ENCODE measurements around the gene DCTD.

The DCTD gene

DNA sequence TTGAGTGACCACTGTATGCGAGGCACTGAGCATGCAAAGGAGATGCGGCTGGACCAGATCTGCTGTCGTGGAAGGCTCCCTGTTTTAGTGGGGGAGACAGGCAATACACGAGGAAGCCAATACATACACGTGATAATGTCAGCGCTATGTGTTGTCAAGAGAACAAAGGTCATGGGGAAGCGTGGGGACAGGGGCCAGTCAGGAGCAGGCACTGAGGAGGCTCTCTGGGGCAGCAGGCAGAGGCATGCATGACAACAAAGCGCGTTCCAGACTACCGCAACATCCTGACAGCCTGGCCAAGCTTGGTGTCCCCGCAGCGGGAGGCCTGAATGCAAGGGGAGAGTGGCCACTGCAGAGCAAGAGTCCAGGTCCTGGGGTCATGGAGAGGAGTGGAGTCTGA, 61.9 kb downstream of the DCTD start:
- Histone ChIP-seq H3K27ac (ENCODE audit: low read depth, low read length) (no peak overlapping the region), H3K27me3 (ENCODE audit: control insufficient read depth, insufficient read depth, low read length) (no peaks in the 10 kb centered on the region), H3K4me1 (ENCODE audit: control insufficient read depth, insufficient read depth, low read length) (peaks cover 10% of the 10 kb centered on the region; the same call in 1 of the 2 replicates), H3K9me3 (ENCODE audit: control insufficient read depth, insufficient read depth, low read length) (peaks cover 9% of the 10 kb centered on the region; the same call in 1 of the 2 replicates), H3K36me3 (ENCODE audit: control insufficient read depth, insufficient read depth, low read length) (no peaks in the 10 kb centered on the region), H3K9ac (ENCODE audit: low read depth, low read length) (no peak overlapping the region), H3K4me3 (ENCODE audit: low read depth, low read length) (no peak overlapping the region)

DNA sequence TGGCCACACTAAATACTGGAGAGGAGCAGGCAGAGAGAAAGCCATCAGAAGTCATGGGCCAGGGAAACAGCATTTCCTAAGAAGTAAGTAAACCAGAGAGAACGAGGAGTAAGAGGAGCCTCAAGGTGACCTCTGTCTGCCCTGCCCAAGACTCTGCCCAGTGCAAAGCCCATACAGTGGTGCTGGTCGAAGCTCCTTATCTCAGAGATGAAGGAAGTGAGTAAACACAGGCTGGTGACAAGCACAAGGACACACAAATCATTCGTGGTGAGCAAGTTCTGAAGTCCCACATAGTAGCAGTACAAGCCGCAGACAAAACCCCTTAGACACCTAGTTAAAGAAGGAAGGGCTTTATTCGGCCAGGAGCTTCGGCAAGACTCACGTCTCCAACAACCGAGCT, 62.7 kb downstream of the DCTD start:
- no peak overlapping the region for H3K9ac ChIP-seq (ENCODE audit: low read depth, low read length)
- H3K4me1 ChIP-seq (ENCODE audit: control insufficient read depth, insufficient read depth, low read length), result peaks cover 10% of the 10 kb centered on the region; the same call in 1 of the 2 replicates
- H3K27ac ChIP-seq (ENCODE audit: low read depth, low read length), result no peak overlapping the region

DNA sequence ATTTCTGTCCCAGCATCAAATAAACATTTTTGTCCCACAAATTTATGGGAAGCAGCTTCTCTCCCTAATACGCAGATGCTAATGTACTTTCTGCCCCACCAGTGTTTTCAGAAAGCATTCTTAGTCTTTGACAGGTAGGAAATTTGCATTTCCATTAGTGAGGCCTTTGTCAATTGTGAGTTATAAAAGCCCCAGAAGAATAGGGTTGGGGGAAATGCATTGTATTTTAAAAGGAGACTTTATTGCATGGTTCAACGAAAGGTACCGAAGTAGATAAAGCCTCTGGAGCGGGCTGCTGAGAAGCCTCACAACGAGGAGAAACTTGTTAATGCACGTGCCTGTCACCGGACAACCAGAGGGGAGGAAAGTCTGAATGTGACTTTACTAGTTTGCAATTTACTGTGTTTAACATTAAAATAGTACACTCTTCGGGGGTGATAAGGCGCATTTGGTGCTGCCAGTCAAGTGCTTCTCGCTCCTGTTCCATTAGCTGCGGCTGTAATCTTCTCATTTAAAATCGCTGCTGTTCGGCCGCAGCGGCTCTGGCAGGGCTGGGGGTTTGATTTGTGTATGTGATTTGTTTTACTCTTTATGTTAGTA, 63.4 kb downstream of the DCTD start:
- Histone ChIP-seq H3K27ac (ENCODE audit: low read depth, low read length) (no peak overlapping the region), H3K27me3 (ENCODE audit: control insufficient read depth, insufficient read depth, low read length) (no peaks in the 10 kb centered on the region), H3K4me1 (ENCODE audit: control insufficient read depth, insufficient read depth, low read length) (peaks cover 10% of the 10 kb centered on the region; the same call in 1 of the 2 replicates), H3K9ac (ENCODE audit: low read depth, low read length) (no peak overlapping the region), H3K4me3 (ENCODE audit: low read depth, low read length) (no peak overlapping the region), H3K9me3 (ENCODE audit: control insufficient read depth, insufficient read depth, low read length) (peaks cover 9% of the 10 kb centered on the region; the same call in 1 of the 2 replicates), H3K36me3 (ENCODE audit: control insufficient read depth, insufficient read depth, low read length) (no peaks in the 10 kb centered on the region)

More for the DNA sequence above, 62.7 kb downstream of the DCTD start:
- Histone ChIP-seq H3K27me3 (ENCODE audit: control insufficient read depth, insufficient read depth, low read length) (no peaks in the 10 kb centered on the region), H3K4me3 (ENCODE audit: low read depth, low read length) (no peak overlapping the region), H3K9me3 (ENCODE audit: control insufficient read depth, insufficient read depth, low read length) (peaks cover 9% of the 10 kb centered on the region; the same call in 1 of the 2 replicates), H3K36me3 (ENCODE audit: control insufficient read depth, insufficient read depth, low read length) (no peaks in the 10 kb centered on the region)

DNA sequence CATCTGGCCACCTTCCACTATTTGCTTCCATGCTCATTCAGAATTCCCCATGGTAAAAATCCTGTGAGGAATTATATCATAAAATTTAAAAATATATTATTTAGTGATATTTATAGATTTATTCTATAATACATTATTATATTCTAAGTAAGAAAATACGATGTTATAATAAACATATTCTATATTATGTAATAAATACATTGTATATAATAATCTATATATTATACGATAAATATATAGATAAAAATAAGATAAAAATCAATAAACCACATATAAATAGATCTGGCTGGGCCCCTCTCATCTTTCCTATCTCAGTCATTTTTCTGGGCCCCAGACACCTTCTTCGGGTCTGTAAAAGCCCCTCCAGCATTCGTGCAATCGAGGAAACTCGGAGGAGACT, 68.5 kb downstream of the DCTD start:
- H3K4me1 ChIP-seq (ENCODE audit: control insufficient read depth, insufficient read depth, low read length), result peaks cover 1% of the 10 kb centered on the region; the same call in 1 of the 2 replicates
- no peaks in the 10 kb centered on the region for H3K36me3 ChIP-seq (ENCODE audit: control insufficient read depth, insufficient read depth, low read length)
- H3K27me3 ChIP-seq (ENCODE audit: control insufficient read depth, insufficient read depth, low read length), result no peaks in the 10 kb centered on the region
- peaks cover 9% of the 10 kb centered on the region; the same call in 1 of the 2 replicates for H3K9me3 ChIP-seq (ENCODE audit: control insufficient read depth, insufficient read depth, low read length)
- no peak overlapping the region for H3K4me3 ChIP-seq (ENCODE audit: low read depth, low read length)
- H3K27ac ChIP-seq (ENCODE audit: low read depth, low read length), result no peak overlapping the region
- H3K9ac ChIP-seq (ENCODE audit: low read depth, low read length), result no peak overlapping the region

DNA sequence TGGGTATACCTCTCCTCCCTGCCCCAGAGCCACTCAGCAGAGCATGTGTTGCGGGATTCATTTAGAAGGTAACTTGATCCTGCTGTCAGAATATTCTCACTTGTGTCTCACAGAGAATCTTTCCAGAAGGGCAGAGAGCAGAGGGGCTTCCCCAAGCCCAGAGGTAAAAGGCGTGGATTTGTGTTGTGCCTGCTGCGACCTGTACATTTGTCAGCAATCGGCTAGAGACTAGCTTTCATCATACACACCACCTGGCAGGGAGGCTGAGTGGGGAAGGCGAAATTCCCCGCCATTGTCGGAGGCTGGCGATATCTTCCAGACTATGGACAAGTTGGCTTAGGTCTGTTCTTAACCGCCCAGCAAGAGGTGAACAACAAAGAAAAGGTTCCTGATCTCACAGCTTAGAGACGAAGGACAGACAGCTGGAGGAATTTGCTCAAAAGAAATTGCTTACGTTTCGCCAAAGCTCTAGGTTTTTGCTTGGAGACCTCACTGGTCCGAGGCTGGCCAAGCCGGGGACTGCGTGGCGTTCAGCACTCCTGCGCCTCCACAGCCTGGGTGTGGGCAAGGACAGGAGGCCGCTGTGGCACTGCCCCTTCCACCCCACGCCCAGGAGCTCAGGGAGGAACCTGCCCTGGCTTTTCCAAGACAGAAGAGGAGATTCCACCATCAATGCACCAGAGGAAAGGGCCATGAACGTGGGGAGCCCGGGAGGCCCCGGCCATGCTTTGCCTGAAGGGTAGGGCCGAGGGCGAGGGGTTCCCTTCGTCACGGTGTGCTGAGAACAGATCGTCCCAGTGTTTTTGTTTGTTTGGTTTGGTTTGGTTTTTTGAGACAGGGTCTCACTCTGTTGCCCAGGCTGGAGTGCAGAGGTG, 69.4 kb downstream of the DCTD start:
- Histone ChIP-seq H3K4me3 (ENCODE audit: low read depth, low read length) (no peak overlapping the region), H3K9me3 (ENCODE audit: control insufficient read depth, insufficient read depth, low read length) (0 out of 2 replicates have a peak, but pooled peaks cover 2% of the 10 kb centered on the region), H3K27me3 (ENCODE audit: control insufficient read depth, insufficient read depth, low read length) (no peaks in the 10 kb centered on the region), H3K4me1 (ENCODE audit: control insufficient read depth, insufficient read depth, low read length) (no peaks in the 10 kb centered on the region), H3K36me3 (ENCODE audit: control insufficient read depth, insufficient read depth, low read length) (no peaks in the 10 kb centered on the region), H3K27ac (ENCODE audit: low read depth, low read length) (no peak overlapping the region), H3K9ac (ENCODE audit: low read depth, low read length) (no peak overlapping the region)

DNA sequence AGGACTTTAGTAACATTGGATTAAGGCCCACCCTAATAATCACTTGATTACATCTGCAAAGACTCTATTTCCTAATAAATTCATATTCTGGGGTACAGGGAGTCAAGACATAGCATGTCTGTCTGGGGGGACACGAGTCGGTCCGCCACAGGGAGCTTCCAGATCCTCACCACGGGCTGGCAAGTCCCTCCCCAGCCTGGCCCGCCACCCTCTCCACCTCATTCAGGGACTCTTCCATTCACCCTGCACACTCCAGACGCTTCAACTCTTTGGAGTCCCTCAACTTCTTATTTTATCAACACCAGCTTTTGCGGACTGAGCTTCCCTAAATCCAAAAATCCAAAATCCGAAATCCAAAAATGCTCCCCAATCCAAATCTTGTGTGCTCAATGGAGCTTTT, 71.2 kb downstream of the DCTD start:
- H3K27me3 ChIP-seq (ENCODE audit: control insufficient read depth, insufficient read depth, low read length), result no peaks in the 10 kb centered on the region
- no peak overlapping the region for H3K9ac ChIP-seq (ENCODE audit: low read depth, low read length)
- no peaks in the 10 kb centered on the region for H3K9me3 ChIP-seq (ENCODE audit: control insufficient read depth, insufficient read depth, low read length)
- H3K4me3 ChIP-seq (ENCODE audit: low read depth, low read length), result no peak overlapping the region
- H3K4me1 ChIP-seq (ENCODE audit: control insufficient read depth, insufficient read depth, low read length), result no peaks in the 10 kb centered on the region
- no peaks in the 10 kb centered on the region for H3K36me3 ChIP-seq (ENCODE audit: control insufficient read depth, insufficient read depth, low read length)
- no peak overlapping the region for H3K27ac ChIP-seq (ENCODE audit: low read depth, low read length)

DNA sequence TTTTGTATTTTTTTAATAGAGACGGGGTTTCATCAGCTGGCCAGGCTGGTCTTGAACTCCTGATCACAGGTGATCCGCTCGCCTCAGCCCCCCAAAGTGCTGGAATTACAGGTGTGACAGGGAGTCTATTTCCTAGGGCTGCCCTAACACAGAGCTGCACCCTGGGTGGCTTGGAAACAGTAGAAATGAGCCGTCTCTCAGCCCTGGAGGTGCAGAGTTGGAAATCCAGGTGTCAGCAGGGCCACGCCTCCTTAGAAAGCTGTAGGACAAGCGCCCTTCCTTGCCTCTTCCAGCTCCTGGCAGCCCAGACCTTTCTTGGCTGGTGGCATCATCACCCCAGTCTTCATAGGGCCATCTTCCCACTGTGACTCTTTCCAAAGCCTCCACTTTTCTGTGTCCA, 71.6 kb downstream of the DCTD start:
- H3K4me3 ChIP-seq (ENCODE audit: low read depth, low read length), result no peak overlapping the region
- H3K9me3 ChIP-seq (ENCODE audit: control insufficient read depth, insufficient read depth, low read length), result no peaks in the 10 kb centered on the region
- no peak overlapping the region for H3K9ac ChIP-seq (ENCODE audit: low read depth, low read length)
- H3K27ac ChIP-seq (ENCODE audit: low read depth, low read length), result no peak overlapping the region
- no peaks in the 10 kb centered on the region for H3K27me3 ChIP-seq (ENCODE audit: control insufficient read depth, insufficient read depth, low read length)
- no peaks in the 10 kb centered on the region for H3K36me3 ChIP-seq (ENCODE audit: control insufficient read depth, insufficient read depth, low read length)
- no peaks in the 10 kb centered on the region for H3K4me1 ChIP-seq (ENCODE audit: control insufficient read depth, insufficient read depth, low read length)

DNA sequence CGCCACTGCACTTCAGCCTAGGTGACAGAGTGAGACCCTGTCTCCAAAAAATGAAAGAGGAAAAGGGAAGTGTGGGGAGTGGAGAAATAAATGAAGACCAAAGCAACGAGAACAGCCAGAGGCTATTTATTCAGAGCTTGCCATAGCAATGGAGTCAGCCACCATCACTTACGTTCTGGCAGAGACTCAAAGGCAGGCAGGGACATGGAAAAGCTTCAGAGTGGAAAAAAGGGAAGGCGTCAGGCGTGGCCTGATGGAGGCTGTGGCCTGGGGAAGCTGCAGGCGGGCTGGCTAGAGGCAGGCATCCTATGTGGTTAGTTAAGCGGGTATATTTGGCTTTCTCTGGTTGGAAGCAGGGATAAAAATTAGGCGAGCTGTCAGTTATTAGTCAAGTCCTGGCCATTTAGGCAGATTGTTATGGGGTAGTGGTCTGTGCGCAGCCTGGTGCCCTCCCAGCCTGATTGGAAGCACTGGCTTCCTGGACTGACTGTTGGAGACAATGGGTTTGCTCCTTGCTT, 73.3 kb downstream of the DCTD start:
- no peaks in the 10 kb centered on the region for H3K36me3 ChIP-seq (ENCODE audit: control insufficient read depth, insufficient read depth, low read length)
- H3K9ac ChIP-seq (ENCODE audit: low read depth, low read length), result no peak overlapping the region
- H3K27ac ChIP-seq (ENCODE audit: low read depth, low read length), result no peak overlapping the region
- H3K27me3 ChIP-seq (ENCODE audit: control insufficient read depth, insufficient read depth, low read length), result no peaks in the 10 kb centered on the region
- H3K9me3 ChIP-seq (ENCODE audit: control insufficient read depth, insufficient read depth, low read length), result no peaks in the 10 kb centered on the region
- no peaks in the 10 kb centered on the region for H3K4me1 ChIP-seq (ENCODE audit: control insufficient read depth, insufficient read depth, low read length)
- no peak overlapping the region for H3K4me3 ChIP-seq (ENCODE audit: low read depth, low read length)

DNA sequence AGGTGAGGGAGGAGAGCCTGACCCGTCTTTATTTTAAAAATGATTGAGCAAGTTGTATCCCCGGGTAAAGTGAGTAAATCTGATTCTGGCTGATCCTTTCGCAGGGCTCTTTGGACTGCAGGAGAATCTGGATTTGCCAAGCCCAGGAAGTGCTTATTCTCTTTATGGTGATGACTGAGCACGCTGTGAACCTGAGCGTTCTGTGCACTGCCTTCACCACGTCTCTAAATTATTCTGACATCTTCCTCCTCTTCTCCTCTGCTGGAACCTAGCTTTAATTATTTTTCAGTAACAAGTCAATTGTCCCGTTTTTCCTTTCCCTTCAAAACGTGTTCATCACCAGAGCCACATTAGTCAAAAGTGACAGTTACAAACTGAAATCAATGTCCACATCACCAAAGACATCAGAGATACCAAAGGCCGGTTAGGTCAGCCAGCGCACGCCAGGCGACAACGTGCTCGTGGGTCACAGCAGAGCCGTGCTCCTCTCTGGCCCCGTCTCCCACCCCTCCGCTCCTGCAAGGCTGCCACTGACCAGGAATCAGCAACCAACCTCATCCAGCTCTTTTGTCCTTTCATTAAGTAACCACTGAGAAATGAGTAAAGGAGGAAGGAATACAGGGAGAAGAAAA, 74.3 kb downstream of the DCTD start:
- no peak overlapping the region for H3K9ac ChIP-seq (ENCODE audit: low read depth, low read length)
- no peaks in the 10 kb centered on the region for H3K4me1 ChIP-seq (ENCODE audit: control insufficient read depth, insufficient read depth, low read length)
- no peaks in the 10 kb centered on the region for H3K27me3 ChIP-seq (ENCODE audit: control insufficient read depth, insufficient read depth, low read length)
- H3K9me3 ChIP-seq (ENCODE audit: control insufficient read depth, insufficient read depth, low read length), result no peaks in the 10 kb centered on the region
- H3K27ac ChIP-seq (ENCODE audit: low read depth, low read length), result no peak overlapping the region
- H3K36me3 ChIP-seq (ENCODE audit: control insufficient read depth, insufficient read depth, low read length), result no peaks in the 10 kb centered on the region
- H3K4me3 ChIP-seq (ENCODE audit: low read depth, low read length), result no peak overlapping the region

DNA sequence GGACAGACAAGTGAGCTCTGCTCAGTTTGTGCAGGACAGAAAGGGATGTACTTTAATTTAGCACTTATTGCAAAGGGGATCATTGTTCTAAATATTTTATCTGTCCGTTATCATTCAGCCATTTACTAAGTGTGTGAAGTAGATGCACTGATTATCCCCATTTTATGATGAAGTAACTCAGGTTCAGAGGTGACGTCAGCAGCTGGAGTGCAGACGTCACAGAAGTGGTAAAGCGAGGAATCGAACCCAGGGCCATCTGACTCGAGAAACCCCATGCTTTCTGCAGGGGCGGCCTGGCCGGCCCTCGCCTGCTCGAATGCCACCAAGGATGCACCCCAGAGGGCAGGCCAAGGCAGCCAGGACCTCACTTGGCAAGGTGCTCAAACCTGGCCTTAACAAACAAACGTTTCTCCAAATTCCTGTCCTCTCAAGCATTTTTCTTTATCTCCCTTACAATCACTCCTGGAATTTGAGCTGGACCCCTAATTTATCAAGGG, 75.0 kb downstream of the DCTD start:
- no peak overlapping the region for H3K27ac ChIP-seq (ENCODE audit: low read depth, low read length)
- no peak overlapping the region for H3K4me3 ChIP-seq (ENCODE audit: low read depth, low read length)
- H3K9me3 ChIP-seq (ENCODE audit: control insufficient read depth, insufficient read depth, low read length), result no peaks in the 10 kb centered on the region
- H3K4me1 ChIP-seq (ENCODE audit: control insufficient read depth, insufficient read depth, low read length), result no peaks in the 10 kb centered on the region
- H3K9ac ChIP-seq (ENCODE audit: low read depth, low read length), result no peak overlapping the region
- no peaks in the 10 kb centered on the region for H3K36me3 ChIP-seq (ENCODE audit: control insufficient read depth, insufficient read depth, low read length)
- no peaks in the 10 kb centered on the region for H3K27me3 ChIP-seq (ENCODE audit: control insufficient read depth, insufficient read depth, low read length)

All from HUES48 (cell line).